Activated naive CD4-positive, alpha-beta T cell treated with anti-CD3 and anti-CD28 coated beads, Interleukin-2, amount 10 ng/mL, durations not matched to agents 7 days and 5 days (primary cell): ENCODE data around the gene METRNL.
"Not testable (repeated sequence)": the region's sequence is repeated elsewhere in the genome, so short reads cannot be mapped to it uniquely, and the experiment has no call there.

Experiments
- CTCF ChIA-PET: fragments of 350-600 bp; sonication (Branson Sonifier 250); formaldehyde crosslinking; loops from one replicate; lab custom pipeline; 2021; ENCODE audit warnings: antibody characterized with exemption; lab: Charles Lee
- DNase-seq: peaks from one replicate; pipeline ENCODE4 v3.0.0-alpha.2; 2020
- H3K27ac Mint-ChIP-seq: one replicate; pipeline ENCODE4 v1.8.0; 2021; ENCODE audit warnings: mild to moderate bottlenecking, moderate library complexity, mixed read lengths
- H3K27me3 Mint-ChIP-seq: one replicate; pipeline ENCODE4 v1.8.0; 2021; ENCODE audit warnings: mild to moderate bottlenecking, mixed read lengths
- H3K36me3 Mint-ChIP-seq: one replicate; pipeline ENCODE4 v1.8.0; 2021; ENCODE audit warnings: mixed read lengths
- H3K4me1 Mint-ChIP-seq: one replicate; pipeline ENCODE4 v1.8.0; 2021; ENCODE audit warnings: mixed read lengths
- H3K4me3 Mint-ChIP-seq: one replicate; pipeline ENCODE4 v1.8.0; 2021; ENCODE audit warnings: mild to moderate bottlenecking, moderate library complexity, mixed read lengths
- H3K9me3 Mint-ChIP-seq: one replicate; pipeline ENCODE4 v1.8.0; 2021; ENCODE audit warnings: mixed read lengths

Gene METRNL

DNA sequence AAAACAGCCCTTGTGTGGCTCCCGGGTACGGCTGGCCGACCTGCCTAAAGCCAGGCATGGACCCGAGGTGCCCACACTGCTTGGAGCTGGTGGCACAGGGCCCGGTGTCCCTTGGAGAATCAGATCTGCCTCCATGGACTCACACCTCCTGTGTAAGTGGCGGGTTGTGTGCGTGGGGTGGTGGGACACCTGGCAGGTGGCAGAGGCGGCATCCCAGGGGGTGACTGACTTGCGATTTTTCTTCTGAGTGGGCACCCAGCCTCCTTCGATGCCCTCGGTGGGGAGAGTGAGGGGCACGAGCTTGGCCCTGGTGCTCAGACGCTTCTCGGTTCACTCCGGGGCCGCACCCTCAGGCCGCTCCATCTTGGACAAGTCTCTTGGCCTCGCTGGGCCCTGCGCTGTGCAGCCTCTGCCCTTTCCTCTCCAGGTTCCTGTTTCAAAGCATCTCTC, 35.8 kb downstream of the METRNL start:
- H3K36me3 Mint-ChIP-seq: no peaks in the 10 kb centered on the region
- DNase-seq: no peak
- H3K27me3 Mint-ChIP-seq: peaks cover 49% of the 10 kb centered on the region
- CTCF ChIA-PET: no interaction called here
- H3K4me3 Mint-ChIP-seq: no peak overlapping the region
- H3K4me1 Mint-ChIP-seq: peaks cover 12% of the 10 kb centered on the region
- peaks cover 2% of the 10 kb centered on the region for H3K9me3 Mint-ChIP-seq
- H3K27ac Mint-ChIP-seq: no peak overlapping the region

DNA sequence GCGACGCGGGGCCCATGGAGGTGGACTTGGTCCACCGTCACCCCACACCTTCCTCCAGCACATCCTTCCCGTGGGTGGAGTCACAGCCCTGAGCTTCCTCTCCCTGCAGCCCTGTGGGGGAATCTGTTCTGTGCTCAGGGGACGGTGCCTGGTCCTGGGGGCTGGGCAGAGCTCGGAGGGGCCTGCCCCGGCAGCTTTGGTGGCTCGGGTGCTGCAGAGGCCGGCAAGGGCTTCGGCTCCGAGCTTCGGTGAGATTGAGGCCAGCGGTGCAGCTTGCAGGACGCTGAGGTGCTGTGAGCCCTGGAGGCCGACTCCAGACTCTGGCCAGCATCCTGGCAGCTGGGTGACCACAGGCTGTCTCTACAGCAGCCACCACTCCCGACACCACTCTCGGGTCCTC, 36.4 kb downstream of the METRNL start:
- Mint-ChIP-seq H3K4me3 (no peak overlapping the region), H3K4me1 (peaks cover 17% of the 10 kb centered on the region), H3K9me3 (peaks cover 2% of the 10 kb centered on the region), H3K27me3 (peaks cover 55% of the 10 kb centered on the region), H3K36me3 (no peaks in the 10 kb centered on the region), H3K27ac (peak overlapping the region; percentile 37)
- DNase-seq: no peak
- CTCF ChIA-PET: no interaction called here

DNA sequence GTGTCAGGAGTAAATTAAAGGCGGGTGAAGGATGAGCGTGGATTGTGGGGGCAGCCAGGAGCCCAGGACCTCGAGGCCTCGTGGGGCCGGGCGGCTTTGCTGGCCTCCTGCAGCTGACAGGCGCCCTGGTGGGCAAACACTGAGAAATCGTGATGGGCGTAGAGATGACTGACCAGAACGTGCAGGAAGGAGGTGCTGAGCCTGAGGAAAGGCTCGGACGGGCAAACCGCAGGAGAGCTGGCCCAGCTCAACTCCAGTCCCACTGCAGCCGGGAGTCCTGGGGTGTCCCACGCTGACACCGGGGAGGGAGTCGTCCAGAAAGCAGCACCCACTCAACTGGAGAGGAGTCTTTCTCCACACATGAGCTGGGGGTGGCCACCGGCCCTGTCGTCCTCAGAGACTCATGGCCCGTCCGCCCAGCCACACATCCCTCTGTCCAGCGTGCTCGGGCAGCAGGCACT, 36.9 kb downstream of the METRNL start:
- Mint-ChIP-seq H3K27me3 (peaks cover 56% of the 10 kb centered on the region), H3K36me3 (no peaks in the 10 kb centered on the region), H3K4me1 (peaks cover 17% of the 10 kb centered on the region), H3K9me3 (peaks cover 2% of the 10 kb centered on the region), H3K4me3 (no peak overlapping the region), H3K27ac (peak overlapping the region; percentile 37)
- CTCF ChIA-PET: no interaction called here
- no peak for DNase-seq

DNA sequence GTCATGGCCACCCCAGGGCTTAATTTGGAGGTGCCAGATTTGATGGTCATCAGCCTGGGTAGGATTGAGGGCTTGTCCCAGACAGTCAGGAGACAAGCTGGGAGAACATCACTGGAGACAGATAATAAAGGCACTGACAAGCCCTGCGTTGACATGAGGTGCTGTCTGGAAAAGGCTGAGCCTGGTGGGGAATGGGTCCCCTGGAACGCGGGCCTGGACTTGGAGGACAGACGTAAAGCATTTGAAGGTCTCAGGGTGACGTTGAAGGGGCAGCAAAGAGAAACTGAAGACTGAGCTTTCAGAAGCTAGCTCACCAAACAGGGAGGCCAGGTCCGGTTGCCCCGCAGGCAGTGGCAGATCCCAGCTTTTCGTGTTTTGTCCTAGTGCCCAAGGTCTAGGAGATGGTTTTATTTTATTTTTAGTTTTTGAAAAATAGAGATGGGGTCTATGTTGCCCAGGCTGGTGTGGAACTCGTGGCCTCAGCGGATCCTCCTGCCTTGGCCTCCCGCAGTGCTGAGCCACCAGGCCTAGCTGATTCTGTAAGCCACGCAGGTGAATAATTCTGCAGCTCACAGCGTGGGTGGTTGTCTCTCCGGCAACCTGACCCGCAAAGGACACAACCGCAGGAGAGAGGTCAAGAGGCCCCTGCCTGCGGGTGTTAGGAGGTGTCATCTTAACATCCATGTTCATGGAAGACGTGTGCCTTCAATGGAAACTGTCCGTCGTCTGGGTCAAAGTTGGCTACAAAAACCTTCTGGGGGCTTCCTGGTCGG, 37.6 kb downstream of the METRNL start:
- CTCF ChIA-PET: no interaction called here
- H3K4me1 Mint-ChIP-seq: peaks cover 17% of the 10 kb centered on the region
- no peak overlapping the region for H3K27ac Mint-ChIP-seq
- peaks cover 2% of the 10 kb centered on the region for H3K9me3 Mint-ChIP-seq
- DNase-seq: no peak
- no peaks in the 10 kb centered on the region for H3K36me3 Mint-ChIP-seq
- H3K4me3 Mint-ChIP-seq: no peak overlapping the region
- H3K27me3 Mint-ChIP-seq: peaks cover 59% of the 10 kb centered on the region

DNA sequence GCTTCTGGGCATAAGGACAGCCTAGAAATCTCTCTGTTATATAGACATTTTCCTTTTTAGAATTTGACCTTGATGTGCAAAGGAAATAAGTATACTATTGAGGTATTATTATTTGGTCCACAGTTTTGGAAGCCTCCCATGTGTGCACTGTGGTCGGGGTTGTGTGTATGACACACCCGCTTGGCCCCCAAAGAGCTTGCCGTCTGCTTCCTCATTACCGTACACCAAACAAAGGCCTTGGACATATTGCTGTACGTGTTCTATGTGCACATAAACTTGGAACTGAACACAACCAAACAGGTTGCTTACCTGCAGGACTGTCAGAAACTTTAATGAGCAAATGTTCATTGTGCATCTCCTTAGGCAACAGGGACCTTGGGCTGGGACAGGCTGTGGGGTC, 38.2 kb downstream of the METRNL start:
- no peak overlapping the region for H3K27ac Mint-ChIP-seq
- peaks cover 17% of the 10 kb centered on the region for H3K4me1 Mint-ChIP-seq
- H3K9me3 Mint-ChIP-seq: peaks cover 2% of the 10 kb centered on the region
- H3K27me3 Mint-ChIP-seq: peaks cover 65% of the 10 kb centered on the region
- no peak overlapping the region for H3K4me3 Mint-ChIP-seq
- H3K36me3 Mint-ChIP-seq: no peaks in the 10 kb centered on the region
- CTCF ChIA-PET: no interaction called here
- DNase-seq: no peak

DNA sequence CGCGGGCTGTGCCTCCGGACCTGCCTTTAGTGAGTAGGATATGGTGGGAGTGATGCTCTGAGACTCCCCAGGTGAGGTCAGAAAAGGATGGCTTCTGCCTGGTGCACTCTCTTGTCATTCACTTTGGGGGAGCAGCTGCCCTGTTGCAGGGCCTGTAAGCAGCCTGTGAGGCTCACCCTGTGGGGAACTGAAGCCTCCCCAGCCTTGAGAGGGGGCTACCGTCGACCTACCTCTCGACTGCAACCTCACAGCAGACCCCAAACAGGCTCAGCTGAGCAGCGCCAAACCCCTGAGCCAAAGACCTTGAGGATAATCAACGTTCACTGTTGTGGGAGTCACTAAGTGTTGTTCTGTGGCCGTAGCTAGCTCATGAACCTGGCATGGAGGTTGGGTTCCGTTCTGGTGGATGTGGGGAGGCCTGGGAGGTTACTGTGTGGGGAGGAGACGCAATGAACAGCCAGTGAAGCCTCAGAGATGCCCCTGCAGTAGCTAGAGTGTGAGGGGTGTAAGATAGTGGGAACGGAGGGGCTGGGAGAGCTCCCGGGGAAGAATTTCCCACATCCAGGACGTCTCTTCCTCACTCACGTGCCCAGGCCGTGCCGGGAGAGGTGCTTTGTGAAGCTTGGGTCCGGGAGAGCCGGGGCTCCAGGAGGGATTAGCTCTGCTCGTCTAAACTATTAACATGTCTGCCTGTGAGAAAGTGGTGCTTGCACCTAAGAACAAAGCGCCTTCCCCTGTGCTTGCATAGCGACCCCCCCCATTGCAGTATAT, 38.8 kb downstream of the METRNL start:
- H3K27ac Mint-ChIP-seq: no peak overlapping the region
- H3K27me3 Mint-ChIP-seq: peaks cover 69% of the 10 kb centered on the region
- CTCF ChIA-PET: no interaction called here
- DNase-seq: peak; percentile 8
- H3K9me3 Mint-ChIP-seq: peaks cover 2% of the 10 kb centered on the region
- no peaks in the 10 kb centered on the region for H3K36me3 Mint-ChIP-seq
- no peak overlapping the region for H3K4me3 Mint-ChIP-seq
- peaks cover 17% of the 10 kb centered on the region for H3K4me1 Mint-ChIP-seq

DNA sequence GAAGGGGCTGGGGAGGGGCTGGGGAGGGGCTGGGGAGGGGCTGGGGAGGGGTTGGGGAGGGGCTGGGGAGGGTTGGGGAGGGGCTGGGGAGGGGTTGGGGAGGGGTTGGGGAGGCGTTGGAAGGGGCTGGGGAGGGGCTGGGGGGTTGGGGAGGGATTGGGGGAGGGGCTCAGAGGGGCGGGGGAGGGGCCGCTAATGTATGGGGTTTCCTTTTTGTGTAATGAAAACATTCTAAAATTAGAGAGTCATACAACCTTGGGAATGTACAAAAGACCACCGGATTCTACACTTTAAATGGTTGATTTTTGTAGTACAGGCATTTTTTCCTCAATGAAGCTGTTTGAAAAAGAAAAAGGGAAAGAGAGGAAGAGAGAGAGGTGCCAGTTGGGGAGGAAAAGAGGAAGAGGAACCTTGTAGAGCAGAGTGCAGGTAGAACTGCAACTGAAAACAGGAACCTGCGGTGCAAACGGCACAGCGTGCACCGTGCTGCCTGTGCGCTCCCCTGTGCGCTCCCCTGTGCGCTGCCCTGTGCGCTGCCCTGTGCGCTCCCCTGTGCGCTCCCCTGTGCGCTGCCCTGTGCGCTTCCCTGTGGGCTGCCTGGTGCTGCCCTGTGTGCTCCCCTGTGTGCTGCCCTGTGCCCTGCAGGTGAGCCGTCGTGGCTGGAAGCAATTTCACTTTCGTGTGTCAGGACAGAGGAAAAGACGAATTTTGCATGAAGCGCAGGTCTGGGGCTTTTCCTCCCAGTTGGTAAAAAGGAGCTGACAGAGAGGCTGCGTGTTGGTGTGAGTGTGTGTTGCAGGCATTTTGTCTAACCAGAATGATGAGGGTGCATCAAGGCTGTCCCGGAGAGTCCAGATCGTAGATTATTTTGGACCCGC, 40.8 kb downstream of the METRNL start:
- Mint-ChIP-seq H3K9me3 (peaks cover 2% of the 10 kb centered on the region), H3K27me3 (peaks cover 89% of the 10 kb centered on the region), H3K4me3 (peak overlapping the region; percentile 49), H3K4me1 (peaks cover 26% of the 10 kb centered on the region), H3K36me3 (no peaks in the 10 kb centered on the region), H3K27ac (peak overlapping the region; percentile 63)
- CTCF ChIA-PET: no interaction called here
- DNase-seq: peak; percentile 54

DNA sequence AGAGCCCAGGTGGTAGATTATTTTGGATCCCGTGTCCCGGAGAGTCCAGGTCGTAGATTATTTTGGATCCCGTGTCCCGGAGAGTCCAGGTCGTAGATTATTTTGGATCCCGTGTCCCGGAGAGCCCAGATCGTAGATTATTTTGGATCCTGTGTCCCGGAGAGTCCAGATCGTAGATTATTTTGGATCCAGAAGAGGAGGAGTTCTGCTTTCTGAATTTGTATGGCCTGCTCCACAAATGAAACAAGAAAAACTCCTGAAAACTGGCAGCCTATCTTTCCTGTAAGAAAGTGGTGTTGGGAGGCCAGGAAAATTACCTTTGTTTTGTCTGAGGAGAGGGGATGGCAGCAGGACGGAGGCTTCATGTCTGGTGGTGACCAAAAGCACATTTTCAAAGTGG, 42.1 kb downstream of the METRNL start:
- Mint-ChIP-seq H3K27me3 (peaks cover 96% of the 10 kb centered on the region), H3K4me1 (peaks cover 38% of the 10 kb centered on the region)
- CTCF ChIA-PET, H3K4me3 Mint-ChIP-seq, H3K27ac Mint-ChIP-seq, H3K36me3 Mint-ChIP-seq, DNase-seq, H3K9me3 Mint-ChIP-seq: not testable (repeated sequence)

DNA sequence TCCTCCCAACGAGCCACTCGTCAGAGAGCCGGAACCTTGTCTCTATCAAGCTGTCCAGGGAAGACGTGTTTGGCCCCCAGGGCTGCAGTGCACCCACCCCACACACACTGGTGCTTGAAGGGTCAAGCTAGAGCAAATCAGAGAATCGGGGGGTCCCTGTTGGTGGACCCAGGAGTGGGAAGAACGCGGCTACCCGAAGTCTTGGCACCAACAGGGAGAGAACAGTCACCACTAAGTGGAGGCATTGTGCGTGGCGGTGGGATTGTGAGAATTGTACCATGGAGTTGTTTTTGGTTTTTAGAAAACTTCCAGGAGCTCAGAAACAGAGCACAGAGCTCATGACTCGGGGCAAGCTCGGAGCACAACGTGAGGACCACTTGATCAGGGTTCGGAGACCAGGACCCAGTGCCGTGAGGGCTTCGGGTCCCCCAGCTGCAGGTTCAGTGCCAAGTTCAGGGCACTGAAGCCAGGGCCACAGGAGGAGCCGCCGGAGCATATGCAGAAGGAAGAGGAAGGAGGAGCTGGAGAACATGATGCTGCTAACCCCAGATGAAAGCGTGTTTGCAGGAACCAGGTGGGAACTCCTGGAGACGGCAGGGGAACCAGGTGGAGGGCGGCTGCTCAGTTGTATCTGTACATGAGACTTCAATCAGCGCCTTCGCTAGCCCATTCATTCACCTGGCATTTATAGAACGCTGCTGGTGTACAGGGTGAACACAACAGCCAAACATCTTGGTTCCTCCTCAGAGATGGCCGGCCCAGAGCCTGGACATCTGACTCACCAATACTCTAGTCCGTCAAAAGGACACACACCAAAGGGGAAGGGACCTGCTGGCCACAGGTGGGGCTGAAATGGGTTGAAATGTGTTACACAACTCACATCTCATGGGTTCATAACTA, 42.8 kb downstream of the METRNL start:
- H3K9me3 Mint-ChIP-seq: peaks cover 2% of the 10 kb centered on the region
- no peaks in the 10 kb centered on the region for H3K36me3 Mint-ChIP-seq
- no peak overlapping the region for H3K27ac Mint-ChIP-seq
- no peak for DNase-seq
- CTCF ChIA-PET: interaction anchor here (0.6 kb wide), 1 partner anchor 32 kb away, joined by 4 read pairs; no protein-coding TSS in a partner anchor
- H3K27me3 Mint-ChIP-seq: peaks cover 92% of the 10 kb centered on the region
- peak overlapping the region; percentile 11 for H3K4me3 Mint-ChIP-seq
- H3K4me1 Mint-ChIP-seq: peaks cover 42% of the 10 kb centered on the region

DNA sequence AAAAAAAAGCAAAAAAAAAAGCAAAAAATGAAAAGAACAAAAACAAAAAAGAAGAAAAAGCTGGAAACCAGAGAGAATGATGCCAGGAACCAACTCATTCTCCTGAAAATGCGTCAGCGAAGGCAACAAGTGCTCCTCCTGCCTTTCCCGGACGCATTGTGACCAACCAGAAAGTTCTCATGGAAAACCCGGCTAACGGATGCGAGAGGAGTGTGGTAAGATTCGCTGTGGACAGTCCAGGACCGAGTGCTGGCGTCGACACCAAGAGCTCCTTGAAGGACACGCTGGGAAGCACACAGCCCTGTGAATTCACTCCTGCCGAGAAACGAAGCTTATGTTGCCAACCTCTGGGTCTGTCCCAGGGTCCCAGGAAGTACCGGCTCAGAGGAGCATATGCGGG, 43.4 kb downstream of the METRNL start:
- H3K27me3 Mint-ChIP-seq: peaks cover 86% of the 10 kb centered on the region
- H3K27ac Mint-ChIP-seq: no peak overlapping the region
- no peaks in the 10 kb centered on the region for H3K36me3 Mint-ChIP-seq
- no peak overlapping the region for H3K4me3 Mint-ChIP-seq
- H3K9me3 Mint-ChIP-seq: peaks cover 2% of the 10 kb centered on the region
- DNase-seq: no peak
- peaks cover 42% of the 10 kb centered on the region for H3K4me1 Mint-ChIP-seq
- CTCF ChIA-PET: interaction anchor here (0.6 kb wide), 1 partner anchor 32 kb away, joined by 4 read pairs; no protein-coding TSS in a partner anchor

DNA sequence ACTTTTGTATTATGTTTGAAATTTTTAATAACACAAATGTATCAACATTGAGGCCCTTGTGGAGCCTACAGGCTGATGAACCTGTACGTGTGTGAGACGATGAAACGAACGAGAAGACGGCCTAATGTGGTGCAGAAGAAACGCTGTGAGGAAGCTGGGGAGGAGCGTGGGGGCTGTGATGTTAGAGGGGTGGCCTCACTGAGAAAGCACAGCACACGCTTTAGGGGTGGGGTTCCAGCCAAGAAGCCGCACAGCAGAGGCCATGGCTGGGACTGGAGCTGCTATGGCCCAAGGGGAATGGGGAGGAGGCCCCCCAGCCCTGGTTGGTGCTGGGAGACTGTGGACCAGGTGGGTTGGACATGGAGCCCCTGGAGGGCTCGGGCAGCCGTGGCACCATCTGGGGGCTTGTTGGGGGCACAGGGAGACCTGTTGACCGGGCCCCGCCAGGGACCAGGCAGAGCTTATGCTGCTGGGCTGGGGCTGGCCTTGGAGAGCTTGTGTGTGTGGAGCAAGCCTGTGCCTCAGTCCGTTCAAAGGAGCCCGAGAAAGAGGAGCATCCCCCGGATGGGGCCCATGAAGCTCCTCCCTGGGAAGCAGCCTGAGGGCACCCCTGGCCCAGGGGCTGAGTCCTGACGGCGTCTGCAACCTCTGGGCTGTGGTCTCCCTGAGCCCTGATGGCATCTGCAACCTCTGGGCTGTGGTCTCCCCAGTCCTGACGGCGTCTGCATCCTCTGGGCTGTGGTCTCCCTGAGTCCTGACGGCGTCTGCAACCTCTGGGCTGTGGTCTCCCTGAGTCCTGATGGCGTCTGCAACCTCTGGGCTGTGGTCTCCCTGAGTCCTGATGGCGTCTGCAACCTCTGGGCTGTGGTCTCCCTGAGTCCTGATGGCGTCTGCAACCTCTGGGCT, 44.7 kb downstream of the METRNL start:
- no peak for DNase-seq
- Mint-ChIP-seq H3K4me1 (peaks cover 36% of the 10 kb centered on the region), H3K27ac (no peak overlapping the region)

DNA sequence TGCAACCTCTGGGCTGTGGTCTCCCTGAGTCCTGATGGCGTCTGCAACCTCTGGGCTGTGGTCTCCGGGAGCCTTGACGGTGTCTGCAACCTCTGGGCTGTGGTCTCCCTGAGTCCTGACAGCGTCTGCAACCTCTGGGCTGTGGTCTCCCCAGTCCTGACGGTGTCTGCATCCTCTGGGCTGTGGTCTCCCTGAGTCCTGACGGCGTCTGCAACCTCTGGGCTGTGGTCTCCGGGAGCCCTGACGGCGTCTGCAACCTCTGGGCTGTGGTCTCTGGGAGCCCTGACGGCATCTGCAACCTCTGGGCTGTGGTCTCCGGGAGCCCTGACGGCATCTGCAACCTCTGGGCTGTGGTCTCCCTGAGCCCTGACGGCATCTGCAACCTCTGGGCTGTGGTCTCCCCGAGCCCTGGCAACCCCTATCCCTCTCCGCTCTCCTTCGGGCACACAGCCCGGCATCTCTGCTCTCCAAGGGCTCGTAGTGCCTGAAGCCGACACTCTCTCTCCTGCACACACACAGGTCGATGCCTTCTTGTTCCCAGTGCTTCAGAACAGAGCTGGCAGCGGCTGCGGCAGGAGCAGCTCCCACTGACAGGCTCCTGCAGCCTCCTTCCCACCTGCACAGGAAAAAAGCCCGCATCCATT, 45.6 kb downstream of the METRNL start:
- Mint-ChIP-seq H3K4me1 (peaks cover 32% of the 10 kb centered on the region), H3K27ac (peak overlapping the region; percentile 46), H3K27me3 (peaks cover 71% of the 10 kb centered on the region), H3K4me3 (no peak overlapping the region), H3K36me3 (no peaks in the 10 kb centered on the region), H3K9me3 (no peaks in the 10 kb centered on the region)
- CTCF ChIA-PET: interaction anchor here (0.9 kb wide), 1 partner anchor 76 kb away, joined by 3 read pairs; no protein-coding TSS in a partner anchor
- peak; percentile 29 for DNase-seq

More for the DNA sequence above, 44.7 kb downstream of the METRNL start:
- H3K4me3 Mint-ChIP-seq: no peak overlapping the region
- H3K9me3 Mint-ChIP-seq: peaks cover 2% of the 10 kb centered on the region
- no peaks in the 10 kb centered on the region for H3K36me3 Mint-ChIP-seq
- CTCF ChIA-PET: no interaction called here
- H3K27me3 Mint-ChIP-seq: peaks cover 73% of the 10 kb centered on the region
